Testis (tissue), 3 donors: ENCODE data around the gene RPTOR. TPM values are rescaled to one million over a fixed set of nuclear protein-coding genes. Genes with fewer than 3 reads are reported as not detected.

Experiments used
- DNase-seq: peaks from one replicate; pipeline ENCODE4 v3.0.0-alpha.2; 2019
- H3K27ac ChIP-seq, 2 donors: fragments of 200-600 bp; sonication (generic); one replicate each; pipeline ENCODE4 v1.5.1; 2019
- H3K27me3 ChIP-seq: fragments of 200-600 bp; sonication (generic); one replicate; pipeline ENCODE4 v1.5.1; 2019
- H3K36me3 ChIP-seq: fragments of 200-600 bp; sonication (generic); one replicate; pipeline ENCODE4 v1.5.1; 2017; ENCODE audit warnings: low read depth; ENCODE audit errors: missing control alignments
- H3K4me1 ChIP-seq: fragments of 200-600 bp; sonication (generic); one replicate; pipeline ENCODE4 v1.5.1; 2019
- H3K4me3 ChIP-seq, 2 donors: fragments of 200-600 bp; sonication (generic); one replicate each; pipeline ENCODE4 v1.5.1; 2017 to 2019
- H3K9me3 ChIP-seq: fragments of 200-600 bp; sonication (generic); one replicate; pipeline ENCODE4 v1.5.1; 2017
- CTCF ChIP-seq, 3 experiments: fragments of 450-650 bp in 2 of 3; fragments of 200-600 bp in 1 of 3; sonication (generic) in 1 of 3; IDR thresholded peaks; one replicate each; pipeline ENCODE4 v1.5.1; 2016 to 2019; ENCODE audit warnings: antibody characterized with exemption in 3 of 3, mild to moderate bottlenecking in 2 of 3, moderate library complexity in 1 of 3
- POLR2A ChIP-seq: fragments of 450-650 bp; IDR thresholded peaks from one replicate; pipeline ENCODE4 v1.6.1; 2017; ENCODE audit warnings: antibody characterized with exemption, mild to moderate bottlenecking, moderate library complexity
- WGBS, 2 donors: methylation state at CpG; one replicate each; pipeline ENCODE4 v1.1.5; 2018; 5-methylcytosine and 5-hydroxymethylcytosine counted together
- intact Hi-C: fragments of 100-400 bp; cut with DNase I; formaldehyde crosslinking; loops from one replicate; pipeline ENCODE4 v1.15.1; 2023; ENCODE audit warnings: low total_unique reads
- polyA plus RNA-seq: library from polyadenylated mRNA; stranded (reverse); fragments of 350-450 nt; fragmentation: Illumina TruSeq; extraction: RNeasy Lipid Tissue Mini Kit (QIAGEN cat#74804); gene quantifications from one replicate; pipeline ENCODE4 v1.2.3, GENCODE V29; 2014; ENCODE audit warnings: low read depth, low replicate concordance; ENCODE audit not compliant: insufficient read depth
- total RNA-seq, 2 donors: library from RNA; depleted of rRNA; stranded (reverse); fragments of >200 nt; gene quantifications; one replicate each; pipeline ENCODE4 v1.2.3, GENCODE V29; 2016

Gene RPTOR
- total and polyA plus RNA-seq, 3 donors from 2014 or later = 21.8 to 68.3 (median 56.6) TPM

GRCh38 chr17:80991645-80992076 is 447.0 kb downstream of the RPTOR start, which contains the start of gene CHMP6:
CHMP6 (plus strand) TSS chr17:80991841; CDS start chr17:80991919, 78 bp downstream.
- H3K36me3 ChIP-seq = no peaks in the 10 kb centered on the region
- TF ChIP-seq CTCF (IDR thresholded peaks at IDR 0.05) (peak; percentile 28 to 83 (median 72)), POLR2A (no peak)
- peaks cover 19% of the 10 kb centered on the region for H3K4me1 ChIP-seq
- peak within 1 kb of the TSS; percentile 74 to 96 for H3K4me3 ChIP-seq
- no peaks in the 10 kb centered on the region for H3K9me3 ChIP-seq
- H3K27me3 ChIP-seq = no peaks in the 10 kb centered on the region
- WGBS, 2 donors = 0% methylated on average over 18 to 47 of the region's 66 CpGs
- H3K27ac ChIP-seq = peak within 1 kb of the TSS; percentile 59 to 76
- intact Hi-C loops = no loop called here
- DNase-seq = peak; percentile 76

- intact Hi-C loops = no loop called here
Measured at GRCh38 chr17:80992077-80992947, 447.7 kb downstream of the RPTOR start.

GRCh38 chr17:80992948-80993624 is 448.4 kb downstream of the RPTOR start:
- no peak for TF ChIP-seq POLR2A
- no peak for TF ChIP-seq CTCF (IDR thresholded peaks at IDR 0.05)
- peaks cover 12% of the 10 kb centered on the region for H3K4me1 ChIP-seq
- no peaks in the 10 kb centered on the region for H3K27me3 ChIP-seq
- DNase-seq = no peak
- no peak overlapping the region for H3K27ac ChIP-seq
- H3K9me3 ChIP-seq = no peaks in the 10 kb centered on the region
- H3K36me3 ChIP-seq = no peaks in the 10 kb centered on the region
- intact Hi-C loops = no loop called here
- WGBS, 2 donors = 32 to 47% methylated on average over 12 to 18 of the region's 18 CpGs
- H3K4me3 ChIP-seq = peak overlapping the region in 1 of 2 donors; percentile 74

More at GRCh38 chr17:80992077-80992947, 447.7 kb downstream of the RPTOR start:
- H3K27me3 ChIP-seq = no peaks in the 10 kb centered on the region
- H3K27ac ChIP-seq = peak overlapping the region; percentile 59 to 76
- H3K9me3 ChIP-seq = no peaks in the 10 kb centered on the region
- TF ChIP-seq POLR2A (no peak), CTCF (IDR thresholded peaks at IDR 0.05) (no peak)
- H3K36me3 ChIP-seq = no peaks in the 10 kb centered on the region
- no peak for DNase-seq
- 3 to 10% methylated on average over 16 to 59 of the region's 90 CpGs for WGBS, 2 donors
- peaks cover 19% of the 10 kb centered on the region for H3K4me1 ChIP-seq
- H3K4me3 ChIP-seq = peak overlapping the region; percentile 74 to 96

- no peaks in the 10 kb centered on the region for H3K27me3 ChIP-seq
- H3K27ac ChIP-seq = no peak overlapping the region
- H3K9me3 ChIP-seq = no peaks in the 10 kb centered on the region
- TF ChIP-seq POLR2A (no peak), CTCF (IDR thresholded peaks at IDR 0.05) (no peak)
- H3K4me3 ChIP-seq = no peak overlapping the region
- H3K4me1 ChIP-seq = no peaks in the 10 kb centered on the region
- H3K36me3 ChIP-seq = no peaks in the 10 kb centered on the region
- 91 to 96% methylated on average over 11 to 13 of the region's 13 CpGs for WGBS, 2 donors
- DNase-seq = no peak
- intact Hi-C loops = no loop called here
Measured at GRCh38 chr17:80995131-80995530, 450.5 kb downstream of the RPTOR start.
